DND-41 (cell line): ENCODE measurements around the gene C17orf50.
"Not testable (repeated sequence)": the region's sequence is repeated elsewhere in the genome, so short reads cannot be mapped to it uniquely, and the experiment has no call there.

Experiments
- ATAC-seq: fragments of 200-7000 bp; cut with Tn5 transposase; 3 replicates; pipeline ENCODE4 v1.9.1; 2021; ENCODE audit warnings: low read depth; ENCODE audit not compliant: insufficient read depth
- DNase-seq: peaks from one replicate; pipeline ENCODE4 v3.0.0-alpha.2; 2020
- H2AFZ ChIP-seq: 2 replicates; pipeline ENCODE4 v1.6.0; 2012; ENCODE audit warnings: low read depth, low read length
- H3K27ac ChIP-seq: 2 replicates; pipeline ENCODE4 v1.5.1; 2012; ENCODE audit warnings: low read length, inconsistent platforms
- H3K27me3 ChIP-seq: fragments of 200-600 bp; sonication (generic); 2 replicates; pipeline ENCODE4 v1.6.0; 2012; ENCODE audit warnings: low read length, mild to moderate bottlenecking, inconsistent platforms; ENCODE audit not compliant: insufficient read depth, poor library complexity
- H3K36me3 ChIP-seq: 2 replicates; pipeline ENCODE4 v1.5.1; 2012; ENCODE audit warnings: low read length, inconsistent platforms; ENCODE audit not compliant: insufficient read depth
- H3K4me1 ChIP-seq: 2 replicates; pipeline ENCODE4 v1.5.1; 2012; ENCODE audit warnings: mild to moderate bottlenecking, low read length; ENCODE audit not compliant: insufficient read depth
- H3K4me2 ChIP-seq: 2 replicates; pipeline ENCODE4 v1.6.0; 2012; ENCODE audit warnings: mild to moderate bottlenecking, moderate library complexity, low read length, inconsistent platforms; ENCODE audit not compliant: insufficient read depth
- H3K4me3 ChIP-seq, 2 experiments: fragments of 200-600 bp in 1 of 2; shearing (Covaris generic) in 1 of 2; 2 replicates each; pipeline ENCODE4 v1.5.1; 2012 to 2016; ENCODE audit warnings: inconsistent platforms in 2 of 2, low read length in 2 of 2, mild to moderate bottlenecking in 2 of 2, low read depth in 1 of 2, moderate library complexity in 1 of 2
- H3K79me2 ChIP-seq: 2 replicates; pipeline ENCODE4 v1.6.0; 2012; ENCODE audit warnings: low read length, inconsistent platforms; ENCODE audit not compliant: insufficient read depth
- H3K9ac ChIP-seq: 2 replicates; pipeline ENCODE4 v1.6.0; 2012; ENCODE audit warnings: low read depth, mild to moderate bottlenecking, inconsistent platforms, low read length, moderate library complexity
- H3K9me3 ChIP-seq: 2 replicates; pipeline ENCODE4 v1.5.1; 2012; ENCODE audit warnings: low read length, moderate library complexity, mild to moderate bottlenecking, inconsistent platforms; ENCODE audit not compliant: insufficient read depth, severe bottlenecking
- H4K20me1 ChIP-seq: 2 replicates; pipeline ENCODE4 v1.6.0; 2012; ENCODE audit warnings: low read length; ENCODE audit not compliant: insufficient read depth
- CTCF ChIP-seq: IDR thresholded peaks from 2 replicates; pipeline ENCODE4 v1.5.1; 2012; ENCODE audit warnings: borderline replicate concordance, low read length, moderate library complexity, mild to moderate bottlenecking; ENCODE audit not compliant: poor library complexity, severe bottlenecking; ENCODE audit errors: extremely low read depth
- EZH2 ChIP-seq: IDR thresholded peaks from 3 replicates; pipeline ENCODE4 v1.6.1; 2012; ENCODE audit warnings: borderline replicate concordance, low read depth, mild to moderate bottlenecking, moderate library complexity, low read length, inconsistent platforms; ENCODE audit not compliant: severe bottlenecking

Gene C17orf50

GRCh38 chr17:35750526-35751395 is 9.9 kb upstream of the C17orf50 start:
- Histone ChIP-seq H3K36me3 (no peaks in the 10 kb centered on the region), H3K9me3 (no peaks in the 10 kb centered on the region), H3K27me3 (peaks cover 26% of the 10 kb centered on the region), H3K9ac (no peak overlapping the region), H3K27ac (no peak overlapping the region), H4K20me1 (no peaks in the 10 kb centered on the region; the same call in 1 of the 2 replicates), H3K79me2 (no peaks in the 10 kb centered on the region), H3K4me2 (peak overlapping the region; percentile 46), H3K4me3 (no peak overlapping the region), H3K4me1 (peaks cover 11% of the 10 kb centered on the region), H2AFZ (no peak overlapping the region)
- TF ChIP-seq CTCF (no peak), EZH2 (no peak)
- DNase-seq: no peak
- no peak for ATAC-seq

DNA sequence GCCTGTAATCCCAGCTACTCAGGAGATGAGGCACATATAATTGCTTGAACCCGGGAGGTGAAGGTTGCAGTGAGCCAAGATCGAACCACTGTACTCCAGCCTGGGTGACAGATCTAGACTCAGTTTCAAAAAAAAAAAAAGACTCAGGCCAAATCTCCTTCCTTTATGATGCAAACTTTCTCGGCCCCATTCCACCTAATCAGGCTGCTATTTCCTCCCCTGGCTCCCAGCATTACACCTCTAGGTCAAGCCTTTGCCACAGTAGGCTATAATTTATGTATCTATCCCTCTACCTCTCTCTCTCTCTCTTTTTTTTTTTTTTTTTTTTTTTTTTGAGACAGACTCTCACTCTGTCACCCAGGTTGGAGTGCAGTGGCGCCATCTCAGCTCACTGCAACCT is 9.1 kb upstream of the C17orf50 start:
- peaks cover 26% of the 10 kb centered on the region for H3K27me3 ChIP-seq
- H3K36me3 ChIP-seq, ATAC-seq, H3K79me2 ChIP-seq, H4K20me1 ChIP-seq, DNase-seq, H3K4me3 ChIP-seq, H3K4me2 ChIP-seq, H3K27ac ChIP-seq, H3K9ac ChIP-seq, H2AFZ ChIP-seq, H3K9me3 ChIP-seq: not testable (repeated sequence)
- H3K4me1 ChIP-seq: peaks cover 11% of the 10 kb centered on the region

DNA sequence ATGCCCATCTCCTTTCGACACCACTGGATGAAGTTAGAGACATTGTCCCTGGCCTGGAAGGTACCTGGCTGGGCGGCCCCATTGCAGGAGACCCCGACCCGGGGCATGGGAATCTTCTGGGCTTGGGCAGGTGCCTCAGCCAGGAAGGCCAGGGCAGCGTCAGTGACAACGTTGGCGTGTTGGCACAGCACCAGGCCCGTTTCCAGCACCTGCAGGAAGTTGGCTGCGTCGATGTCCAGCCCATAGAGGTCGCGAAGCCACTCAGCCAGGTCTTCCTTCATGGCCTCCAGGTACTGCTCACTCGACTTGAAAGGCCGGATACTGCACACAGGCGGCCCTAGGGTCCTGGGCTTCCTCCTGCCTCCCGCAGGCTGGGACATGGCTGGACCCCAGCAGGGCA is 8.2 kb upstream of the C17orf50 start:
- no peak overlapping the region for H3K4me2 ChIP-seq
- no peaks in the 10 kb centered on the region; the same call in 1 of the 2 replicates for H4K20me1 ChIP-seq
- H3K27me3 ChIP-seq: peaks cover 26% of the 10 kb centered on the region
- H3K36me3 ChIP-seq: no peaks in the 10 kb centered on the region
- H3K9me3 ChIP-seq: peaks cover 2% of the 10 kb centered on the region
- H3K27ac ChIP-seq: no peak overlapping the region
- H3K79me2 ChIP-seq: no peaks in the 10 kb centered on the region
- H3K9ac ChIP-seq: no peak overlapping the region
- no peak for DNase-seq
- H3K4me3 ChIP-seq: no peak overlapping the region
- no peak for ATAC-seq
- no peak for TF ChIP-seq EZH2
- no peak for TF ChIP-seq CTCF
- H2AFZ ChIP-seq: no peak overlapping the region
- peaks cover 11% of the 10 kb centered on the region for H3K4me1 ChIP-seq

GRCh38 chr17:35752945-35753764 is 7.5 kb upstream of the C17orf50 start, which contains the start of gene GAS2L2:
TSS of gene GAS2L2 (minus strand) at chr17:35753239. CDS start at chr17:35752850, 389 bp downstream.
- Histone ChIP-seq H3K4me3 (no peak within 1 kb of the TSS), H3K4me2 (no peak within 1 kb of the TSS), H3K79me2 (no peaks in the 10 kb centered on the region), H4K20me1 (no peaks in the 10 kb centered on the region; the same call in 1 of the 2 replicates), H3K27me3 (peaks cover 26% of the 10 kb centered on the region), H3K9ac (no peak within 1 kb of the TSS), H3K27ac (no peak within 1 kb of the TSS), H3K36me3 (no peaks in the 10 kb centered on the region), H2AFZ (no peak within 1 kb of the TSS), H3K9me3 (peaks cover 2% of the 10 kb centered on the region), H3K4me1 (peaks cover 11% of the 10 kb centered on the region)
- DNase-seq (no peak), ATAC-seq (no peak)
- no peak for TF ChIP-seq CTCF
- TF ChIP-seq EZH2: no peak
